Activated effector memory CD4-positive, alpha-beta T cell treated with anti-CD3 and anti-CD28 coated beads, Interleukin-2, amount 50 U/mL, for 16 hours (primary cell): ENCODE data around the gene ACOX1.
A peak's percentile ranks its signal among the peaks of the same experiment; 100 is the strongest.

Source experiments
- DNase-seq: peaks from one replicate; pipeline ENCODE4 v3.0.0-alpha.2; 2020

Gene ACOX1

DNA sequence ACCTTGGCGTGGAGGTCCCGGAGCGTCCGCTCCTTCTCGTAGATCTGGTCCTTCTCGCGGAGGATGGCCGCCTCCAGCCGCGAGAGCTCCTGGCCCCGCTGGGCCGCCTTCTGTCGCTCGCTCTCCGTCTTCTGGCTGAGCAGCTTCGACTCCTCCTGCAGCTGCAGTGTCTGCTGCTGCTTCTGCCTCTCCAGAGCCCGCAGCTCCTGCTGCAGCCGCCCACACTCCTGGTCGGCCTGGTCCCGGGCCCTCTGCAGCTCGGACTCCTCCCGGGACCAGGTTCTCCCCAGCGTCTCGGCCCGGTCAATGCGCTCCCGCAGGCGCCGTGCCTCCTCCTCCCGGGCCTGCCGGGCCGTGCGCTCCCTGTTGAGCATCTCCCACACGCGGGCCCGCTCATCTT lies 29.2 kb upstream of the ACOX1 start:
- DNase-seq: no peak

DNA sequence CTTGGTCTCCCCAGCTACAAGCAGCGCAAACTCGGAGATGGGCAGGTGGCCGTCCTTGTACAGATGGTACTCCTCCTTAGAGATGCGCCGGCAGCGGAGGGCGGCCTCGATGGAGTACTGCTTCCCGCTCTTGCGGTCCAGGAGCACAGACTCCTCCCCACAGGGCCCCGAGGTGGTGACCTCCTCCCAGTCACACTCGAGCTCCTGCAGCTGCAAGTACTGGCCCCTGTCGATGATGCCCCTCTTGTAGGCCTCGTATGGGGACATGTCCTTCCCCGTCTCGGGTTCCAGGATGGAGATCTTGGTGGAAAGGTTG lies 28.8 kb upstream of the ACOX1 start:
- DNase-seq: no peak

DNA sequence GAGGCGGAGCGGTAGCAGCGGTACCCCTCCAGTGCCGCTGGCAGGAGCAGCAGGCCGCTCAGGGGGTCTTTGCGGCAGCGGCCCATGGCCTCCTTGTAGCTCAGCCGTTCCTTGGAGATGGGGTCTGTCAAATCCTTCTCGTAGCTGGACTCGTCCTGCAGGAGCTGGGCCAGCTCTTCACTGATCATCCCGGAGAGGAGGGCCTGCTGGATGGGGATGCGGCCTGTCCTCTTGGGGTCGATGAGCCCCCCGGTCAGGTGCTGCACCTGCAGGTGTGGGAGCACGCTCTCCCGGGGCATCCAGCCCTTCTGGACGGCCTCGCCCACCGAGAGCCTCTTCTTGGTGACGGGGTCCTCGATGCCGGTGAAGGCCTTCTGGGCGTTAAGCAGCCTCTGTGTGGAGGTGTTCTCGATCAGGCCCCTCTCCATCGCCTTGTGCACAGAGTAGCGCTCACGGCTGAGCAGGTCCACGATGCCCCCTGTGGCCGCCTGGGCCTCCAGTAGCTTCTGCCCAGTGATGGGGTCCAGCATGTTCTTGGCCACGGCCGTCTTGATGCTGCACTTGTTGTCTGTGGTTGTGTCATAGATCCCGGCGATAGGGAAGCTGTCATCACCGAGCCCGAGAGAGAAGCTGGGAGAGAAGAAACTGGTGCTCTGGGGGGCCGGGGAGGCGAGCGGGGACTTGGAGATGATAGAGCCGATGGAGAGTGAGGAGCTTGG lies 28.3 kb upstream of the ACOX1 start:
- no peak for DNase-seq

DNA sequence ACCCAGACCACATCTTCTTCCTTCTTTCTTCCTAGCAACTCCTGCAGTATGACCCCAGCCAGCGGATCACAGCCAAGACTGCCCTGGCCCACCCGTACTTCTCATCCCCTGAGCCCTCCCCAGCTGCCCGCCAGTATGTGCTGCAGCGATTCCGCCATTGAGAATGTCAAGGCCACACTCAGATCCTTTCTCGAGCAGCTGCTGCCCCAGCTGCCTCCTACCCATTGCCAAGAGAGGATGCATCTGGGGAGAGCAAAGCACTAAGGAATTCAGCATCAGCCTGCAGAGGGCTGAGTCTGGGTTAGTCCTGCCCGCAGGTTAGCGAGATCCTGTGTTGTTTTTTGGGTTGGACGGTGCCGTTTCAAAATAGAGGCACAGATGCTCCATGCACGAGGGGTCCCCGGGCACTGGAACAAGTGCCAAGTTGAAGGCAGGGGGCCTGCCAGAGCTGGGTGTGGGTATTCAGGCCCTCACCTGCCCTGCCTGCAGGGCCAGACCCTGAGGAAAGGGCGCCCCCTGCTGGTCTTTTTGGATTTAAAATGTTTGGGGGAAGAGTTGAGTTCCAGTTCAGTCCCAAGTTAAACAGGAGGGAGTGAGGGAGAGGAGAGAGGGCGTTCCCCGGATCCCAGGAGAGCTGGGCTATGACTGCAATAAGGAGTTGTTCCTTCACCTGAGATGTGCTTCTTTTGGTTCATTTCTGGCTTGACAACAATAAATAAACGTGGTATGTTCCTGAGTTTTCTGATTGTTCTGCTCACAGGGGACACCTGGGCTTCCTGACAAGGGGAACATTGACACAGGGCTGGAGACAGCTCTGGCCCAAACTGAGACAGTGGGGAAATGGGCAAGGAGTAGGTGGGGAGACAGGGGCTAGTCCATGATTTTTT lies 26.5 kb upstream of the ACOX1 start:
- DNase-seq: peak; percentile 92

DNA sequence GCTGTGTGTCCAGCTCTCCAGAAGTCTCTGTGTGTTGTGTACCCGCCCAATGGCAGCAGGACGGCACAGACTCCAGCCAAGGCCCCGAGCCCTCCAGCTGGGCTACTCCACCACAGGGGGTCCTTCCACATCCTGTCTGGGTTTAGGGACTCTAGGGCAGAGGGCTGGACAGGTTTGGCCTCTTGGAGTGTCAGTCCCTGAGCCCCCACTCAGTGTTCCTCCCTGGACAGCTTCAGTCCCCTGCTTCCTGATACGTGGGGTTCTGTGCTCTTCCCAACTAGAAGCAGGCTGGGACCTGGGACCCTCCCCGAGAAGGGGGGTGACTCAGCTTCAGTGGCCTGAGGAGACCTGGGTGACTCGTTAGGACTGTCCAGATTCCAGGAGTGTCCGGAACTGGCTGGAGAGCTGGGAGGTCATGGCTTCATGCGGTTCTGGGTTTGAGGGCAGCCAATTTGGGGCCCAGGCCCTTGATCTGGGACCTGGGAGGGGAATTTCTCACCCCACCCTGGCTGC lies 25.8 kb upstream of the ACOX1 start:
- DNase-seq: no peak

DNA sequence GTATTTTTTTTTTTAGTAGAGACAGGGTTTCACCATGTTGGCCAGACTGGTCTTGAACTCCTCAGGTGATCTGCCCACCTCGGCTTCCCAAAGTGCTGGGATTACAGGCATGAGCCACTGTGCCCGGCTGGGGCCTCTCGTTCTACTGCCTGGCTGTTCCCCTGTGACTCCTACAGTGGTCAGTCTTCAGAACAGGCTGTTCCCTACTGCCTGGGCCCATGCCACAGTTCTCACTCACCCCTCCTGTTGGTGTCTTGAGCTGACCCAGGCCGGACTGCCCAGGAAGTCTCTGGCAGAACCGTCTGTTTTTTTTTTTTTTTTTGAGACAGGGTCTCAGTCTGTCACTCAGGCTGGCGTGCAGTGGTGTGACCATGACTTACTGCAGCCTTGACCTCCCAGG lies 24.9 kb upstream of the ACOX1 start:
- no peak for DNase-seq

DNA sequence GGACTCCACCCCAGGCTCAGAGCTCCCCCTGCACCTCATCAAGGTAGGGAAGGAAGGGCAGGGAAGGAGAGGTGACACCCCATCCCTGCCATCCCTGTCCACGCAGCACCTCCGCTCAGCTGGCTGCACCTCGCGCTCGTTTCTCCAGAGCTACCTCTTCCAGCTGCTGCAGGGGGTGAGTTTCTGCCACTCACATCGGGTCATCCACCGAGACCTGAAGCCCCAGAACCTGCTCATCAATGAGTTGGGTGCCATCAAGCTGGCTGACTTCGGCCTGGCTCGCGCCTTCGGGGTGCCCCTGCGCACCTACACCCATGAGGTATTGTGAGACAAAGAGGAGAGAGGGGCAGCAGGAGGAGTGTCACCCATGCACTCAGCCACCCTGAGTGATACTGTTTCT lies 23.1 kb upstream of the ACOX1 start:
- no peak for DNase-seq

DNA sequence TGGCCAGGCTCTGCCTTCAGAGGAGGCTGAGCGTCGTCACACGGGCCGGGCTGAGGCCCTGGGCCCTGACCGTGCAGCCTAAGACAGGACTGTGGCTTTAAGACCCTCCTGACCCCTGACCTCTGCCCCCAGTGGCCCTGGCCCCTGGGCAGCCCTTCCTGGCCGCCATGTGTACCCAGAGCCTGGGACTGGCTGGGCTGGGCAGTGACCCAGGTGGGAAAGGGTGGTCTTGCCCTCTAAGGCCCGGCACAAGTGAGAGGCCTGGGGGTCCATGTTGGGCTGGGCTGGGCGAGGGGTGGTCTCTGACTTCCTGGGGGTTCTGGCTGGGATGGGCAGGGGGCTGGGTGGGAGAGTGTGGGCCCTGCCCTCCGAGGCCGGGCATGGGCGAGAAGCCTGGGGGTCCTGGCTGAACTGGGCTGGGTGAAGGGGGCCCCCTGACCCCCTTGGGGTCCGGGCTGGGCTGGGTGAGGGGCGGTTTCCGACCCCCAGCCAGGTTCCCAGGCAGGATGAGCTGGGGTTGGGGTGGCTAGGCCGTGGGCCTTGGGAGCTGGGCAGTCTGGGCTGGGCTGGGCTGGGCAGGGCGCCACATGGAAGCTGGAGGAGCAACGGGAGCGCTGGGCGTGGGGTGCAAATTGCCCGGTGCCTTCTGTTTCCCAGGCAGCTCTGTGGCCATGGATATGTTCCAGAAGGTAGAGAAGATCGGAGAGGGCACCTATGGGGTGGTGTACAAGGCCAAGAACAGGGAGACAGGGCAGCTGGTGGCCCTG lies 22.0 kb upstream of the ACOX1 start, which contains the start of gene CDK3:
CDK3 (plus strand) TSS at position 101 of the 767 bp plus-strand sequence; CDS start at position 672, 571 bp downstream.
- DNase-seq: no peak

DNA sequence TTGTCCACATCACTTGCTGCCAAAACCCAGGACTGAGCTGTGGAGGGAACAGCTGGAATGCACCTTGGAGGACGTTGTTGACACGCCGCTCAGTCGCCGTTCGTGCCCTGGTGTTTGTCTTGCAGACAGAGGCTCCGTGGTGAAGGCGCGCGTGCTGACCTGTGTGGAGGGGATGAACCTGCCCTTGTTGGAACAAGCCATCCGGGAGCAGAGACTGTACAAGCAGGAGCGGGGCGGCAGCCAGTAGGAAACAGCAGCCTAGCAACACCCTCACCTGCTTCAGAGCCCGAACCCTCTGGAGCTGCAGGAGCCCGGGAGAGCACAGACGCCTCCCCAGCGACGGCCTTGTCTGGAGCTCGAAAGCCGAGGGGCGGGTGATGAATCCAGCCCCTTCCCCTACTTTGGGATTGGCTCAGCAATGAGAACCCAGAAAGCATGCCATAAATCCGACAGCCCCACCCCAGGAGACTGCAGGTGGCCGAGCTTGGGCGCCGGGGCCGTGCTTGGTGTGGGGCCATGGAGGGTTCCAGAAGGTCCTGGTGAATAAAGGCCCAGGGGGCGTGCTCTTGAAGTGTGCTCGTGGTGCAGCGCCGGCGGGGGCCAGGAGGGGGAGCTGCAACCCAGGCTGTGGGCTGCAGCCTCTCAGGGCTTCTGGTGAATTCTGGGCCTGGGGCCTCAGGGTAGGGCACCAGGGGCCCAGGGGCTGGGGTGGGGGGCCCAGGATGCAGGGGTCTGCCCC lies 21.2 kb upstream of the ACOX1 start:
- peak; percentile 86 for DNase-seq

DNA sequence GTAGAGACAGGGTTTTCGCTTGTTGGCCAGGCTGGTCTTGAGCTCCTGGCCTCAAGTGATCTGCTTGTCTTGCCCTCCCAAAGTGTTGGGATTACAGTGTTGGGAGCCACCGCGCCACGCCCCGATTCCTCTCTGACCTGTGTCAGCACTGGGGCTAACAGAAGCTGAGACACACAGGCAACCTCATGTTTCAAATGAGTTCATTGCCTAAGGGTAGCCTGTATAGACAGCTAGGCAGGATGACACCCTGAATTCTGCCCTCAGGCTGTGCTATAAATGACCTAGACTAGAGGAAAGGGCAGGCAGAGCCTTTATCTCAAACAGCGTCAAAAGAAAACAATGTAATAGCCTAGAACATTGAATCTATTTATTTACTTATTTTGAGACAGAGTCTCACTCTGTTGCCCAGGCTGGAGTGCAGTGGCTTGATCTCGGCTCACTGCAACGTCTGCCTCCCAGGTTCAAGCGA lies 19.4 kb upstream of the ACOX1 start:
- DNase-seq: no peak

DNA sequence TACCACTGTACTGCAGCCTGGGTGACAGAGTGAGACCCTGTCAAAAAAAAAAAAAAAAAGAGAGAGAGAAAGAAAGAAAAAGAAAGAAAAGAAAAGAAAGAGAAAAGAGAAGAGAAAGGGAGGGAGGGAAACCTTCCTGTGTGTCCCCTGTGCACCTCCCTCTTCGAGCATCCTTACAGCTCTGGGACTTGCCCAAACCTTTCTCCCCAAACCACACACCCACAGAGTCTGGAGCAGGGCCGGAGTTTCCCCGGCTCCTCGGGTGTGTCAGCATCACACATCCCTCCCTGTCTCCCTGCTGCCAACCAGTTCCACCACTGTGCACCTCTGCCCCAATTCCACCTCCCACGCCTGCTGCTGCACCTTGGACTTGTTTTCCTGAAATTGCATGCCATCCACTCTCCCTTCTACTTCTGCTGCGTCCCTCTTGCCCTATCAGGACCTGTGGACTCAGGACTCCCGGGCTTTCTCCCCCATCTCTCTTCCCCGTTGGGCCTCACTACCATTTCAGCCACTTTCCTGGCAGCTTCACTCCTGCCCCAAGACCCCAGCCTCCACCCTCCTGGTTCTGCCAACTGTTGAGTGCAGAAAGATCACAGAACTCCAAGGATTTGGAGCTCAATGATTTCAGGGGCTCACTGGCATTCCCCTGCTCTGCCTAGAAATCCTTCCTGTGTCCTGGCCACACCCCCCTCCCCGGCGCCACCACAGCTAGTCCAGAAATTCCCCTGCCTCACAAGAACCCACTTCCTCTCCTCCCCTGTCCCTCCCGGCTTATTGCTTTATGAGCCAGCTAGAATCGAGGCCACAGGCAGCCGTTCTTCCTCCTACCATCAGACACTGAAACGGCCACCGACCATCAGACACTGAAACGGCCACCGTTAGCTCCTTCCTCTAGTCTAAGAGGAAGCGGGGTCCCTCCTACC lies 18.0 kb upstream of the ACOX1 start:
- DNase-seq: peak; percentile 82

DNA sequence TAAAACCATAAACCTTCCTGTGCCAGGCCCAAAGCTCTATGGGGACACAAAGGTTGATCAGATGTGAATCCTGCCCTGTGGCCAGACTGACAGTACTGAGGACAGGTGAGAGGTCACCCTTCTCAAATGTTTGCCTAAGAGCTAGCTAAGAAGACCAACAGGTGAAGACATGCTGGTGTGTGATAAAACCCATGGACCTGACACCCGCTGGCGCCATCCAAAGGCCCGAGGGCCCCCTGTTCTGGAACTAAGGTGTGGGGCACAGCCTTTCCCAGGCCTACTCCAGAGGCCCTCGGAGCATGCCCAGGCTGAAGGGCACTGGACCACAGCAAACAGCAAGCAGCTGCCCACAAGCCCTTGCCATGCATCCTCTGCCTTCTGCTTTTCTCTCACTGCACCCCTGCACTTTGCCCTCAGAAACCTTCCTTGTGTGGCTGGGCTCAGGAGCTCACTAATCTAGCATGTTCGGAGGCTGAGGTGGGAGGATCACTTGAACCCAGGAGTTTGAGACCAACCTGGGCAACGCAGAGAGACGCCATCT lies 16.5 kb upstream of the ACOX1 start:
- no peak for DNase-seq

DNA sequence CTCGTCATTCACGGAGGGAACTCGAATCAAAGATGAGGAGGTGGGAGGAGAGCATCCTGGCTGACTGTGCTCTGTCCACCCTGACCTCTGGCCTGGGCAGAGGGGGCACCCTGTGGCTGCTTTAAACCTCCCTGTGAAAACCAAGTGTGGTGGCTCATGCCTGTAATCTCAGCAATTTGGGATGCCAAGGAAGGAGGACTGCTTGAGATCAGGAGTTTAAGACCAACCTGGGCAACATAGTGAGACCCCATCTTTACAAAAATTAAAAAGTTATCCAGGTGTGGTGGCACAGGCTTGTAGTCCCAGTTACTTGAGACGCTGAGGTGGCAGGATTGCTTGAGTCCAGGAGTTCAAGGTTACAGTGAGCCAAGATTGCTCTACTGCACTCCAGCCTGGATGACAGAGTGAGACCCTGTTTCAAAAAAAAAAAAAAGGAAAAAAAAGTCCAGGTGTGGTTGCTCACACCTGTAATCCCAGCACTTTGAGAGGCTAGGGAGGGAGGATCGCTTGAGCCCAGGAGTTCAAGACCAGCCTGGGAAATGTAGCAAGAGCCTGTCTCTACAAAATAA lies 15.9 kb upstream of the ACOX1 start:
- DNase-seq: no peak

DNA sequence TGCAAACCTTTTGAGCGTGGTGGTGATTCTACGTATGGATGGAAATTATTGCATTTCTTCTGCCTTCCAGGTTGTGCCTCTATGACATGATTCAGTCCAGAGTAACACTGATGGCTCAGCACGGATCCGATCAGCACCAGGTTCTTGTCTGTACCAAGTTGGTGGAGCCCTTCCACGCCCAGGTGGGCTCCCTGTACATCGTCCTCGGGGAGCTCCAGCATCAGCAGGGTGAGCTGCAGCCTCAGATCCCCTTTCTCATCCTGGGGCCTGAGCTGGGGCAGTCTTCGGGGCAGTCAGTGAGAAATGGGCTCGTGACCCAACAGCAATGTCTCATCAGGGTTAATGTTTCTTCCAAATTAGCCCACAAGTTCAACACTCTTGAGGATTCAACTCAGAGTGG lies 12.4 kb upstream of the ACOX1 start:
- no peak for DNase-seq

DNA sequence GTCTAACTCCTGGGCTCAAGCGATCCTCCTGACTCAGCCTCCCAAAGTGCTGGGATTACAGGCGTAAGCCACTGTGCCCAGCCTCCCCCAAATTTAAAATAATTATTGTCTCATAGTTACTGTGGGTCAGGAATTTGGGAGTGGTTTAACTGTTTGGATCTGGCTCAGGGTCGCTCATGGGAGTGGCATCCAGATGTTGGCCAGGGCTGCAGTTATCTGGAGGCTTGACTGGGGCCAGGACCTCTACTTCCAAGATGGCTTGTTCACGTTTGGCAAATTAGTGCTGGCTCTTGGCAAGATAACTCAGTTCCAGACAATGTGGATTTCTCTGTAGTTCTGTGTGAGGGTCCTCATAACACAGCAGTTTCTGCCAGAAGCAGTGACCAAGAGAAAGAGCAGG lies 8.1 kb upstream of the ACOX1 start:
- DNase-seq: peak; percentile 25

DNA sequence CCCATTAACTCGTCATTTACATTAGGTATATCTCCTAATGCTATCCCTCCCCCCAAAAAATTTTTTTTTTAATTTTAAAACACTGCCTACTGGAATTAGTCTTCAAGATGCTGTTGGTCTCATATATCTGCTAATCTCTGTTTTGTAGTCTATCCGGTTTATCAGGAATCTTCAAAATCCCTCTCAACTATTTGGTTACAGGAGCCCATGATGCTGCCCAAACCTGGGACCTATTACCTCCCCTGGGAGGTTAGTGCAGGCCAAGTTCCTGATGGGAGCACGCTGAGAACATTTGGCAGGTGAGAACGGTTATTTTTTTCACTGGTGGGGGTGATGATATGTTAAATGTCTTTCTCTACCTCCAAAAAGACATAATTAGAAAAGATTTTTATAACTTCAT lies 7.0 kb upstream of the ACOX1 start:
- no peak for DNase-seq

DNA sequence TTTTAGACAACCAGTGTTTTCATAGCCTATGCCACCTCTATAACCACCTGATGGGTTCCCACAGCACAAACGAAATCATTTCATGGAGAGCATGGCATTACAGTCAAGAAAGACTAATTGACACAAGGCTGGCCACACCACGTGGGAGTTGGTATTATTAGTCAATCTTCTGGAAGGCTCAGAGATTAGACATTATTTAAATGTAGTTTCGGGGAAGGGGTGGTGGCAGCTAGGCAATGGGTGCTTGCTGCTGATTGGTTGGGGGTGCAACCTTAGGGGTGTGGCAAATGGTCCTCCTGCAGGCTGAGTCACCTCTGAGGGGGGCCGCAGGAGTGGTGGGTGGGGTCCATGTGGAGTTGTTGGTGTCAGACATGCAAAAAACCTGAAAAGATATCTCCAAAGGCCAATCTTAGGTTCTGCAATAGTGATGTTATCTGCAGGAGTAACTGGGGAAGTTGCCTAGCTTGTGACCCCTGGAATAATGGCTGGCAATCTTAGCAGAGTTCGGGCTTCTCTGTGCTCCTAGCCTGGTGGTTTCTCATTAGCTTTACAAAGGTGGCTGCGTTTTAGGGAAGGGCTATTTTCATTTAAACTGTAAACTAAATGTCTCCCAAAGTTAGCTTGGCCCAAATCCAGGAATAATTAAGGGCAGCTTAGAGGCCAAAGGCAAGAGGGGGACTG lies 4.7 kb upstream of the ACOX1 start:
- no peak for DNase-seq

DNA sequence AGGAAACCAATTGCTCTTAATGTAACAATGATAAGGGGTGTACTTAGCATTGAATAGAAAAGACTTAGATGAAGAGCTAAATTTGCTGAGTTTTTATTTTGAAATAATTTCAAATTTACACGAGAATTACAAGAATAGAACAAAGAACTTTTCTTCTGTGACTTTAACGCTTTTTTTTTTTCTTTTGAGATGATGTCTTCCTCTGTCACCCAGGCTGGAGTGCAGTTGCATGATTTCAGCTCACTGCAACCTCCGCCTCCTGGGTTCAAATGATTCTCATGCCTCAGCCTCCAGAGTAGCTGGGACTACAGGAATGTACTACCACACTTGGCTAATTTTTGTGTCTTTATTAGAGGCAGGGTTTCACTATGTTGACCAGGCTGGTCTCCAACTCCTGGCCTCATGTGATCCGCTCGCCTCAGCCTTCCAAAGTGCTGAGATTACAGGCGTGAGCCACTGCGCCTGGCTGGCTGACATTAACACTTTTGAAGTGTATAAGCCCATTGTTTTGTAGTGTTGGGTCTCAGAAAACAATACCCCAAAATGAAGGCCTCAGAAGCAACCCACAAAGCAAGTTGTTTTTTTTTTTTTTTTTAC lies 2.2 kb upstream of the ACOX1 start:
- no peak for DNase-seq

DNA sequence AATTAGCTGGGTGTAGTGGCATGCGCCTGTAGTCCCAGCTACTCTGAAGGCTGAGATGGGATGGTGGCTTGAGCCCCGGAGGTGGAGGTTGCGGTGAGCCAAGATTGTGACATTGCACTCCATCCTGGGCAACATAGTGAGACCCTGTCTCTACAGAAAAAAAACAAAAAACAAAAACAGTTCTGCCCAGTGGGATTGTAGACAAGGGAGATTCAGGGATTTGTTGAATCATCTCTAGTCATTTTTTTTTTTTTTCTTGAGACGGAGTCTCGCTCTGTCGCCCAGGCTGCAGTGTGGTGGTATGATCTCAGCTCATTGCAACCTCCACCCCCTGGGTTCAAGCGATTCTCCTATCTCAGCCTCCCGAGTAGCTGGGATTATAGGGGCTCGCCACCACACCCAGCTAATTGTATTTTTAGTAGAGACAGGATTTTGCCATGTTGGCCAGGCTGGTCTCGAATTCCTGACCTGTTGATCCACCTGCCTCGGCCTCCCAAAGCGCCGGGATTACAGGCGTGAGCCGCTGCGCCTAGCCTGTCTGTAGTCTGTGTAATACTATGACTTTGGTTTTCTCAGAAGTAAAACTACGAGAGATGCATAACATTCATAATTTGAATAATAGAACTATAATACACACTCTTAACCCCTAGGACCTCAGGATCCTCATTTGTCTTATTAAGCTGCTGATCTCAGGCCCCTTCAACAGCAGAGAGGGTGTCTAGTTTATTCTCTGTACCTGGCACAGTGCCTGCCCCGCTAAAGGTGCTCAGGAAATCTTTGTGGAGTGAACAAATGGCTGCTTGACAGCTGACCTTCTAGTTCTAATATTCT lies 1.4 kb upstream of the ACOX1 start:
- DNase-seq: no peak
